Activated CD8-positive, alpha-beta memory T cell treated with anti-CD3 and anti-CD28 coated beads, Interleukin-2, amount 50 U/mL, for 4 hours (primary cell): ENCODE data around the gene PTPRG.
"Not testable (repeated sequence)": the region's sequence is repeated elsewhere in the genome, so short reads cannot be mapped to it uniquely, and the experiment has no call there.

Source experiments
- DNase-seq: peaks from one replicate; pipeline ENCODE4 v3.0.0-alpha.2; 2020

PTPRG gene

GRCh38 chr3:61561374-61562041 is at the start of gene PTPRG:
PTPRG (plus strand) TSS chr3:61561571; CDS start chr3:61562288, 717 bp downstream.
- DNase-seq: no peak

- no peak for DNase-seq
Measured at GRCh38 chr3:61518590-61518989, 42.8 kb upstream of the PTPRG start.

- DNase-seq: no peak
Measured at GRCh38 chr3:61520966-61521628, 40.3 kb upstream of the PTPRG start.

- DNase-seq: no peak
Measured at GRCh38 chr3:61522060-61522459, 39.3 kb upstream of the PTPRG start.

- no peak for DNase-seq
Measured at GRCh38 chr3:61522626-61523025, 38.7 kb upstream of the PTPRG start.

GRCh38 chr3:61524933-61525332 is 36.4 kb upstream of the PTPRG start:
- DNase-seq: no peak

GRCh38 chr3:61526308-61526707 is 35.1 kb upstream of the PTPRG start:
- DNase-seq: no peak

GRCh38 chr3:61527011-61527410 is 34.4 kb upstream of the PTPRG start:
- DNase-seq: no peak

- no peak for DNase-seq
Measured at GRCh38 chr3:61530355-61530754, 31.0 kb upstream of the PTPRG start.

GRCh38 chr3:61531528-61531927 is 29.8 kb upstream of the PTPRG start:
- no peak for DNase-seq

- DNase-seq: no peak
Measured at GRCh38 chr3:61532739-61533500, 28.5 kb upstream of the PTPRG start.

- no peak for DNase-seq
Measured at GRCh38 chr3:61535826-61536225, 25.5 kb upstream of the PTPRG start.

GRCh38 chr3:61537366-61537765 is 24.0 kb upstream of the PTPRG start:
- no peak for DNase-seq

GRCh38 chr3:61538486-61538885 is 22.9 kb upstream of the PTPRG start:
- DNase-seq: no peak

- no peak for DNase-seq
Measured at GRCh38 chr3:61541694-61542093, 19.7 kb upstream of the PTPRG start.

- no peak for DNase-seq
Measured at GRCh38 chr3:61545716-61546115, 15.7 kb upstream of the PTPRG start.

- DNase-seq: no peak
Measured at GRCh38 chr3:61547625-61548024, 13.7 kb upstream of the PTPRG start.

- DNase-seq: not testable (repeated sequence)
Measured at GRCh38 chr3:61552704-61553103, 8.7 kb upstream of the PTPRG start.

- no peak for DNase-seq
Measured at GRCh38 chr3:61559136-61559731, 2.1 kb upstream of the PTPRG start.

GRCh38 chr3:61560517-61561373 is 626 bp upstream of the PTPRG start:
- DNase-seq: no peak

- DNase-seq: no peak
Measured at GRCh38 chr3:61562042-61562720, 810 bp downstream of the PTPRG start.

GRCh38 chr3:61562721-61563312 is 1.4 kb downstream of the PTPRG start:
- no peak for DNase-seq
